GM21737 (cell line): ENCODE results near the gene TIFAB.

Experiments
- ATAC-seq: cut with Tn5 transposase; IDR thresholded peaks from one replicate; pipeline ENCODE4 v1.9.1; 2021; ENCODE audit warnings: mild to moderate bottlenecking, moderate library complexity; ENCODE audit not compliant: unreplicated experiment

Gene TIFAB

GRCh38 chr5:135482381-135482933, 30.3 kb upstream of the TIFAB start:
- no peak for ATAC-seq

- no peak for ATAC-seq
Observed at GRCh38 chr5:135481909-135482311, 29.8 kb upstream of the TIFAB start.

GRCh38 chr5:135481387-135481786, 29.2 kb upstream of the TIFAB start:
- no peak for ATAC-seq

GRCh38 chr5:135480511-135480910, 28.4 kb upstream of the TIFAB start:
- no peak for ATAC-seq

GRCh38 chr5:135478938-135479337, 26.8 kb upstream of the TIFAB start:
- no peak for ATAC-seq

- ATAC-seq: no peak
Observed at GRCh38 chr5:135477613-135478066, 25.5 kb upstream of the TIFAB start.

GRCh38 chr5:135476615-135477581, 24.7 kb upstream of the TIFAB start:
- ATAC-seq: no peak

- ATAC-seq: no peak
Observed at GRCh38 chr5:135473956-135474670, 22.0 kb upstream of the TIFAB start.

- ATAC-seq: no peak
Observed at GRCh38 chr5:135472141-135472540, 20.0 kb upstream of the TIFAB start.

GRCh38 chr5:135471726-135472125, 19.6 kb upstream of the TIFAB start:
- no peak for ATAC-seq

- ATAC-seq: no peak
Observed at GRCh38 chr5:135469911-135470310, 17.8 kb upstream of the TIFAB start.

GRCh38 chr5:135468541-135468940, 16.4 kb upstream of the TIFAB start:
- ATAC-seq: no peak

- ATAC-seq: no peak
Observed at GRCh38 chr5:135467871-135468485, 15.8 kb upstream of the TIFAB start.

GRCh38 chr5:135467051-135467625, 15.0 kb upstream of the TIFAB start:
- no peak for ATAC-seq

- peak; percentile 64 for ATAC-seq
Observed at GRCh38 chr5:135466178-135467050, 14.3 kb upstream of the TIFAB start.

- no peak for ATAC-seq
Observed at GRCh38 chr5:135465391-135466122, 13.4 kb upstream of the TIFAB start.

GRCh38 chr5:135462304-135462703, 10.2 kb upstream of the TIFAB start:
- ATAC-seq: no peak

- ATAC-seq: no peak
Observed at GRCh38 chr5:135461481-135462151, 9.5 kb upstream of the TIFAB start.
